GM10248 (cell line): ENCODE measurements around the gene CEP104.
"Not testable (repeated sequence)": the region's sequence is repeated elsewhere in the genome, so short reads cannot be mapped to it uniquely, and the experiment has no call there.

Experiments used
- CTCF ChIA-PET: fragments of 300-600 bp; sonication (Branson Sonifier 250); formaldehyde crosslinking; extraction: SDS; loops from one replicate; lab custom pipeline; 2021; ENCODE audit warnings: antibody characterized with exemption; lab: Yijun Ruan, JAX
- POLR2A ChIA-PET: fragments of 350-650 bp; sonication (Branson Sonifier 250); formaldehyde crosslinking; extraction: SDS; loops from one replicate; lab custom pipeline; 2020; ENCODE audit warnings: antibody characterized with exemption; lab: Yijun Ruan, JAX
- DNase-seq: peaks from one replicate; pipeline ENCODE4 v3.0.0; 2012; ENCODE audit errors: extremely low spot score
- TF ChIP-seq, protein P1 (sequence below): IDR thresholded peaks from 2 replicates; pipeline ENCODE4 v1.5.1; 2012; ENCODE audit warnings: mild to moderate bottlenecking, low read depth; ENCODE audit errors: extremely low read depth, missing control alignments, control extremely low read depth

The CEP104 gene

GRCh38 chr1:3811595-3811911 lies 45.5 kb downstream of the CEP104 start:
- DNase-seq = no peak
- POLR2A ChIA-PET = no interaction called here
- CTCF ChIA-PET = interaction anchor here (2.1 kb wide), 1 partner anchor 36 kb away, joined by 4 read pairs; no protein-coding TSS in a partner anchor
- TF ChIP-seq, protein P1, sequence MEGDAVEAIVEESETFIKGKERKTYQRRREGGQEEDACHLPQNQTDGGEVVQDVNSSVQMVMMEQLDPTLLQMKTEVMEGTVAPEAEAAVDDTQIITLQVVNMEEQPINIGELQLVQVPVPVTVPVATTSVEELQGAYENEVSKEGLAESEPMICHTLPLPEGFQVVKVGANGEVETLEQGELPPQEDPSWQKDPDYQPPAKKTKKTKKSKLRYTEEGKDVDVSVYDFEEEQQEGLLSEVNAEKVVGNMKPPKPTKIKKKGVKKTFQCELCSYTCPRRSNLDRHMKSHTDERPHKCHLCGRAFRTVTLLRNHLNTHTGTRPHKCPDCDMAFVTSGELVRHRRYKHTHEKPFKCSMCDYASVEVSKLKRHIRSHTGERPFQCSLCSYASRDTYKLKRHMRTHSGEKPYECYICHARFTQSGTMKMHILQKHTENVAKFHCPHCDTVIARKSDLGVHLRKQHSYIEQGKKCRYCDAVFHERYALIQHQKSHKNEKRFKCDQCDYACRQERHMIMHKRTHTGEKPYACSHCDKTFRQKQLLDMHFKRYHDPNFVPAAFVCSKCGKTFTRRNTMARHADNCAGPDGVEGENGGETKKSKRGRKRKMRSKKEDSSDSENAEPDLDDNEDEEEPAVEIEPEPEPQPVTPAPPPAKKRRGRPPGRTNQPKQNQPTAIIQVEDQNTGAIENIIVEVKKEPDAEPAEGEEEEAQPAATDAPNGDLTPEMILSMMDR = no peak

DNA sequence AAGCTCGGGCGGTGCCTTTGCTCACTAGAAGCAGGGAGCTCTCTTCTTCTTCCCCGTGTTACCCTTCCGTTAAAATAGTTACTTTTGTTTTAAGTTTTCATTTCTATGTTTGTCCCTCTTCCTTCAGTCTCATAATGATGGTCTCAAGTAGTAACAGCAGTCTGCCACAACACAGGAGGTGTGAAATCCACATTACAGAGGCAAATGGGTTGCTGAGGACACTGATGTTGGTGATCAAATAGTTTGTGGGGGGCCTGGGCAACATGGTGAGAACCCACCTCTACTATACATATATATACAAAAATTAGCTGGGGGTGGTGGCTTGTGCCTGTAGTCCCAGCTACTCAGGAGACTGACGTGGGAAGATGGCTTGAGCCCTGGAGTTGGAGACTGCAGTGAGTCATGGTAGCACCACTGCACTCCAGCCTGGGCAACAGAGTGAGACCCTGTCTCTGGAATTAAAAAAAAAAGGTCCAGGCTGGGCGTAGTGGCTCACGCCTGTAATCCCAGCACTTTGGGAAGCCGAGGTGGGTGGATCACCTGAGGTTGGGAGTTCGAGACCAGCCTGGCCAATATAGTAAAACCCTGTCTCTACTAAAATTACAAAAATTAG lies 46.8 kb downstream of the CEP104 start:
- DNase-seq, POLR2A ChIA-PET: not testable (repeated sequence)
- CTCF ChIA-PET = interaction anchor here (2.1 kb wide), 1 partner anchor 34 kb away, joined by 4 read pairs; no protein-coding TSS in a partner anchor

GRCh38 chr1:3809680-3810079 lies 47.3 kb downstream of the CEP104 start:
- no peak for DNase-seq
- TF ChIP-seq, protein P1 = no peak
- CTCF ChIA-PET = interaction anchor here (2.1 kb wide), 1 partner anchor 34 kb away, joined by 4 read pairs; no protein-coding TSS in a partner anchor
- POLR2A ChIA-PET = no interaction called here

DNA sequence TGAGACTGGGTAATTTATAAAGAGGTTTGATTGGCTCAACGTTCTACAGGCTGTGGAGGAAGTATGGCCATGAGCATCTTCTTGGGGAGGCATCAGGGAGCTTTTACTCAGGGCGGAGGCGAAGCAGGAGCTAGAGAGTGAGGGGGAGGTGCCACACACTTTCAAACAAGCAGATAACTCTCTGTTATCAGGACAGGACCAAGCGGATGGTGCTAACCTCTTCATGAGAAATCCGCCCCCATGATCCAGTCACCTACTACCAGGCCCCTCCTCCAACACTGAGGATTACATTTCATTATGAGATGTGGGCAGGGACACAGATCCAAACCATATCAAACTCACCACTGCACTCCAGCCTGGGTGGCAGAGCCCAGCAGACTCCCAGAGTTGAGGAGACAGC lies 49.2 kb downstream of the CEP104 start:
- ChIA-PET POLR2A (no interaction called here), CTCF (interaction anchor here (1.1 kb wide), 1 partner anchor 11 kb away, joined by 5 read pairs; the partner anchor contains the start of gene LRRC47)
- DNase-seq = no peak
- TF ChIP-seq, protein P1 = no peak

- DNase-seq = no peak
- TF ChIP-seq, protein P1 = no peak
- CTCF ChIA-PET = interaction anchor here (2.3 to 2.5 kb wide), 2 partner anchors 12 to 20 kb away, joined by 5 to 7 read pairs; no protein-coding TSS in a partner anchor
- POLR2A ChIA-PET = no interaction called here
Measured at GRCh38 chr1:3805038-3805437, 52.0 kb downstream of the CEP104 start.

DNA sequence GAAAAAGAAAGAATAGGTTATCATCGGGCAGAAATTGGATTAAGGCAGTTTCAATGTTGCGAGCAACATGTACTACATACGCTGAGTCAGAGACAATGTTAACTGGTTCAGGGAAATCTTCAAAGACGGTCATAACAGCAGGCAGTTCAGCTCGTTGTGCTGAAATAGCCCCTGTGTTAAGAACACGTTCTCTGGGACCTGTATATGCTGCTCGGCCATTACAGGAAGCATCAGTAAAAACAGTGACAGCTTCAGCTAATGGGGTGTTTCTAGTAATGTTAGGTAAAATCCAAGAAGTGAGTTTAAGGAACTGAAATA lies 52.4 kb downstream of the CEP104 start:
- CTCF ChIA-PET = interaction anchor here (0.8 to 2.5 kb wide), 6 partner anchors 8 to 81 kb away, joined by 3 to 7 read pairs (median 4); partner anchors contain the start of gene LRRC47
- DNase-seq, POLR2A ChIA-PET: not testable (repeated sequence)

DNA sequence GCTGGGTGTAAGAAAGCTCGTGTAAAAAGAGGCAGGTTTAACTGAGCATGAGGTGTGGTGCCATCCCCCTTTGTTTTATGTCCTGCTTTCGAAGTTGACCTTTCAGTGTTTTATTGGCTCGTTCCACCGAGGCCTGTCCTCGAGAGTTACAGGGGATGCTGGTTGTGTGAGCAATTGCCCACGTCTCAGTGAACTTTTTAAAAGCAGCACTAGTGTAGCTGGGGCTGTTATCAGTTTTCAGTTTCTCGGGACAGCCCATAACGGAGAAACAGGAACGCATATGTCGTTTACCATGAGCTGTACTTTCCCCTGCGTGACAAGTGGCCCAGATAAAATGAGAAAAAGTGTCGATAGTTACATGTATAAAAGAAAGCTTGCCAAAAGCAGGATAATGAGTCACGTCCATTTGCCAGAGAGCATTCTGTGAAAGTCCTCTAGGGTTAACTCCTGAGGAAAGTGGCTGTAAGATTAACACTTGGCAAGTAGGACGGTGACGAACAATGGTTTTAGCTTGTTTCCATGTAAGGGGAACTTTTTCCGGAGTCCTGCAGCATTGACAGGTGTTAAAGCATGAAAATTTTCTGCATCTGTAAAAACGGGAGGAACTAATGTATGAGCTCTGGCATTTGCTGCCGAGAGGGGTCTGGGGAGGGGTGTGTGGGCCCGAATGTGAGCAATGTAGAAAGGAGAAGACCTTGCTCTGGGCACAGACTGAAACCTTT lies 52.9 kb downstream of the CEP104 start:
- TF ChIP-seq, protein P1 = no peak
- POLR2A ChIA-PET = no interaction called here
- DNase-seq = no peak
- CTCF ChIA-PET = interaction anchor here (0.8 to 2.5 kb wide), 6 partner anchors 8 to 80 kb away, joined by 3 to 7 read pairs (median 4); partner anchors contain the start of gene LRRC47

- POLR2A ChIA-PET, DNase-seq: not testable (repeated sequence)
- CTCF ChIA-PET = interaction anchor here (1.3 to 2.1 kb wide), 7 partner anchors 14 to 237 kb away, joined by 3 to 10 read pairs (median 4); no protein-coding TSS in a partner anchor
Measured at GRCh38 chr1:3800795-3801194, 56.2 kb downstream of the CEP104 start.
